ENCODE results near the gene HOOK2. TPM values are rescaled to one million over a fixed set of nuclear protein-coding genes. Genes with fewer than 3 reads are reported as not detected.

Gene HOOK2
- total and polyA plus RNA-seq, 7 donors: 11.3 to 33.0 (median 21.7) TPM

DNA sequence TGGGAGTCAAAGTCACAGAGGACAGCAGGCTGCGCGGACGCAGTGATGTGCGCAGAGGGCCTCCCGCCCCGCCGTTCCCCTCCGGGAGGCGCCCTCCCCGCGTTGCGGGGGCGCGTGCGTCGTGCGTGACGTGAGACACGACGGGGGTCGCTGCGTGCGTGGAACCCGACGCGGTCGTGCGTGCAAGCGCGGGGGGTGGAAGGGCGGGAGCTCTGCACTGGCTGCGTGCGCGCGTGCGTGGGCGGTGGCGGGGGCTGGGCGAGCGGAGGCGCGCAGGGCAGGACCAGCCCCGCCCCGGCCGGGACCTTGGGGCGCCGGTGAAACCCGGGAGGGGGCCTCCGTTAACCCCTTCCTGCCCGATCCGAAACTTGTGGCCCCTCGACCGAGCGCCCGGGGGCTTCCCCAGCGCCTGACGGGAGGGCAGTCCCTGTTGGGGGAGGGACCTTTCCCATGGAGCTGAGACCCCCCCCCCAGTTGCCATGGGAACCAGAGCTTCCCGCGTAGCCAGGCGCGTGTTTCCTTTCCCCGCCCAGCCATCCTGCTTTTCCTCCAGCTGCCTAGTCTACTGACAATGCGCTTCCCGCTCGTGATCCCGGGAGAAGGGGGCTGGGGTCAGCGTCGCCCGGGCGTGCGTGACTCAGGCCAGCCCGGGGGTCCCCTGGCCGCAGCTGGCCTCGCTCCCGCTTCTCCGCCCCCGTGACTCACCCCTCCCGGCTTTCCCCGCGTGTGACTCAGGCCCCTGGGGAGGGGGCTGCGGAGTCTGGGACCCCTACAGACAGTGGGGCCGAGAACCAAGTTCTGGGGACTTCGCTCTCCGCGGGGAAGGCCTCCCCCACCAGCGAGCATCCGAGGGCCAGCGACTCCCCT is 7.3 kb upstream of the HOOK2 start:
- peak overlapping the region; percentile 60 for H3K4me3 ChIP-seq
- peak overlapping the region; percentile 82 for H3K27ac ChIP-seq
- no peaks in the 10 kb centered on the region for H3K27me3 ChIP-seq (ENCODE audit: insufficient read depth in 3 of 3, low read length in 2 of 3)
- H3K36me3 ChIP-seq (ENCODE audit: insufficient read depth in 1 of 2, low read depth in 1 of 2): no peaks in the 10 kb centered on the region
- H3K4me1 ChIP-seq: peaks cover 34% of the 10 kb centered on the region
- WGBS, 3 donors: 2 to 13% (median 6%) methylated on average over 28 to 88 of the region's 88 CpGs
- intact Hi-C loops (cut with DNase I): no loop called here
- ATAC-seq (peak; percentile 59 to 68 (median 64)), DNase-seq (peak; percentile 91 to 93)
- no peaks in the 10 kb centered on the region for H3K9me3 ChIP-seq
- peak; percentile 3 for TF ChIP-seq CTCF (IDR thresholded peaks at IDR 0.05)

GRCh38 chr19:12782174-12782423 is 6.7 kb upstream of the HOOK2 start:
- peak overlapping the region; percentile 82 for H3K27ac ChIP-seq
- H3K27me3 ChIP-seq (ENCODE audit: insufficient read depth in 3 of 3, low read length in 2 of 3): no peaks in the 10 kb centered on the region
- WGBS, 3 donors: 2% methylated on average over 11 to 12 of the region's 12 CpGs
- peak overlapping the region; percentile 60 for H3K4me3 ChIP-seq
- ATAC-seq (no peak), DNase-seq (no peak)
- TF ChIP-seq CTCF (IDR thresholded peaks at IDR 0.05): no peak
- H3K9me3 ChIP-seq: no peaks in the 10 kb centered on the region
- no peaks in the 10 kb centered on the region for H3K36me3 ChIP-seq (ENCODE audit: insufficient read depth in 1 of 2, low read depth in 1 of 2)
- intact Hi-C loops (cut with DNase I): no loop called here
- peaks cover 35% of the 10 kb centered on the region for H3K4me1 ChIP-seq

GRCh38 chr19:12779162-12779993 is 4.0 kb upstream of the HOOK2 start:
- H3K9me3 ChIP-seq: no peaks in the 10 kb centered on the region
- DNase-seq: peak; percentile 75 to 79
- peak overlapping the region; percentile 86 for H3K4me3 ChIP-seq
- TF ChIP-seq CTCF (IDR thresholded peaks at IDR 0.05): no peak
- H3K27me3 ChIP-seq (ENCODE audit: insufficient read depth in 3 of 3, low read length in 2 of 3): no peaks in the 10 kb centered on the region
- no peaks in the 10 kb centered on the region for H3K36me3 ChIP-seq (ENCODE audit: insufficient read depth in 1 of 2, low read depth in 1 of 2)
- H3K27ac ChIP-seq: peak overlapping the region; percentile 88
- intact Hi-C loops (cut with DNase I): no loop called here
- peak in 1 of 4 donors; percentile 3 for ATAC-seq
- peaks cover 36% of the 10 kb centered on the region for H3K4me1 ChIP-seq
- WGBS, 3 donors: 39 to 54% (median 51%) methylated on average over 15 of the region's 15 CpGs

DNA sequence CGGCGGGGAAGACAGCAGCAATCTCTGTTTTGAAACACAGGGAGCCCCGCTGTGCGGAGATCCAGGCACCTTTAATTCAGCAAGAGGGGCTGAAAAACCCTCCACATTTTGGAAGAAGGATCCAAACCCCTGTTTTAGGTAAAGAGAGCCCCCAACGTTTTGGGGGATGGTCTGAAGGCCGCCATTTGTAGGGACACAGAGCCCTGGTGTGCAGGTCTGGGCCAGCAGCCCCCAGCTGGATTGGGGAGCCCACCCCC is 3.5 kb upstream of the HOOK2 start:
- Histone ChIP-seq H3K4me1 (peaks cover 38% of the 10 kb centered on the region), H3K9me3 (no peaks in the 10 kb centered on the region), H3K27me3 (ENCODE audit: insufficient read depth in 3 of 3, low read length in 2 of 3) (no peaks in the 10 kb centered on the region), H3K27ac (peak overlapping the region; percentile 88), H3K4me3 (peak overlapping the region; percentile 86), H3K36me3 (ENCODE audit: insufficient read depth in 1 of 2, low read depth in 1 of 2) (no peaks in the 10 kb centered on the region)
- ATAC-seq (no peak), DNase-seq (no peak)
- intact Hi-C loops (cut with DNase I): no loop called here
- TF ChIP-seq CTCF (IDR thresholded peaks at IDR 0.05): no peak
- 23 to 38% (median 32%) methylated on average over 6 of the region's 6 CpGs for WGBS, 3 donors

Measured in psoas muscle (tissue), 8 donors.